GM18511 (cell line): ENCODE data around the gene AFF1.
"Not testable (repeated sequence)": the region's sequence is repeated elsewhere in the genome, so short reads cannot be mapped to it uniquely, and the experiment has no call there.

Experiments
- ATAC-seq: cut with Tn5 transposase; IDR thresholded peaks from one replicate; pipeline ENCODE4 v1.9.1; 2021; ENCODE audit warnings: mild to moderate bottlenecking, moderate library complexity; ENCODE audit not compliant: unreplicated experiment

The AFF1 gene

GRCh38 chr4:87051121-87051713, 116.4 kb downstream of the AFF1 start:
- no peak for ATAC-seq

GRCh38 chr4:87052615-87053014, 117.8 kb downstream of the AFF1 start:
- ATAC-seq: no peak

- ATAC-seq: no peak
Measured at GRCh38 chr4:87053176-87053658, 118.4 kb downstream of the AFF1 start.

GRCh38 chr4:87053802-87054767, 119.3 kb downstream of the AFF1 start:
- ATAC-seq: no peak

- no peak for ATAC-seq
Measured at GRCh38 chr4:87054900-87055299, 120.1 kb downstream of the AFF1 start.

GRCh38 chr4:87055311-87055710, 120.5 kb downstream of the AFF1 start:
- no peak for ATAC-seq

GRCh38 chr4:87056881-87057280, 122.1 kb downstream of the AFF1 start:
- ATAC-seq: no peak

- no peak for ATAC-seq
Measured at GRCh38 chr4:87057835-87058355, 123.1 kb downstream of the AFF1 start.

GRCh38 chr4:87058356-87059073, 123.7 kb downstream of the AFF1 start:
- ATAC-seq: peak; percentile 42

- ATAC-seq: no peak
Measured at GRCh38 chr4:87060957-87061356, 126.1 kb downstream of the AFF1 start.

- ATAC-seq: no peak
Measured at GRCh38 chr4:87065021-87065420, 130.2 kb downstream of the AFF1 start.

GRCh38 chr4:87066403-87067123, 131.8 kb downstream of the AFF1 start:
- no peak for ATAC-seq

GRCh38 chr4:87067124-87067885, 132.5 kb downstream of the AFF1 start:
- no peak for ATAC-seq

GRCh38 chr4:87068583-87069021, 133.8 kb downstream of the AFF1 start:
- ATAC-seq: no peak

GRCh38 chr4:87069037-87069742, 134.4 kb downstream of the AFF1 start:
- no peak for ATAC-seq

GRCh38 chr4:87071401-87071800, 136.6 kb downstream of the AFF1 start:
- no peak for ATAC-seq

GRCh38 chr4:87072545-87072944, 137.7 kb downstream of the AFF1 start:
- not testable (repeated sequence) for ATAC-seq

GRCh38 chr4:87073199-87074120, 138.6 kb downstream of the AFF1 start:
- ATAC-seq: peak; percentile 94
